Uterus (tissue), 2 donors: ENCODE measurements around the gene PITPNM3.

Experiments
- CTCF ChIP-seq, 4 experiments: fragments of 200-600 bp in 2 of 4; fragments of 450-650 bp in 2 of 4; sonication (generic) in 2 of 4; IDR thresholded peaks; one replicate each; pipeline ENCODE4 v1.5.1; 2016 to 2019; ENCODE audit warnings: antibody characterized with exemption in 4 of 4, mild to moderate bottlenecking in 2 of 4, moderate library complexity in 1 of 4
- POLR2A ChIP-seq, 2 donors: fragments of 450-650 bp; IDR thresholded peaks; one replicate each; pipeline ENCODE4 v1.6.1; 2016; ENCODE audit warnings: antibody characterized with exemption in 2 of 2, mild to moderate bottlenecking in 1 of 2, moderate library complexity in 1 of 2

DNA sequence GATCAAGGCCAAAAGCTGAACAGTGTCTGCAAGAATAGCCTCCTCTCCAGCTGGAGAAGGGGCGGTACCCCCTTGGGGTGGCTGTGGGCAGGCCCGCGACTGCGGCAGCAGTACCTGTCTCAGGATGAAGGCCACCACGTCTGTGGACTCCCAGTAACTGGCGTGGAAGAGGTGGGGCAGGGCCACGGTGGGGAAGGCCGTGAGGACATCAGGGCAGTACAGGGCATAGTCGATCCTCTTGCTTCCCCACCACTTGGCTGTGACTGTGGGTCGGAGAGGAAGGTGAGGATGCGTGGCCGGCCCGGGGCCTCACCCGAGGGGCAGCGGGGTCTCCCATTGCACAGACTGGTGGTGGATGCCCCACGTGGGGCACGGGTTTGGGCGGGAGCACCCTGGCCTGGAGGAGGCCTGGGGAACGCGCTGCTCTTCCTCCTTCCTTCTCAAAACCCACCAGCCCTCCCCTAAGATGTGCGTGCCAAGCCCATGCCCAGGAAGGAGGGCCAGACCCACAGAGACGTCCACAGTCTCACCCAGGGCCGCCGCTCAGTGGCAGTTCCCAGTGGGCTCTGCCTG, 86.1 kb downstream of the PITPNM3 start:
- no peak for TF ChIP-seq CTCF (IDR thresholded peaks at IDR 0.05)
- no peak for TF ChIP-seq POLR2A (IDR thresholded peaks at IDR 0.05)
